ENCODE results near the gene EIF1.

GRCh38 chr17:41691031-41691777 is 2.5 kb downstream of the EIF1 start:
- no peak for TF ChIP-seq CTCF (IDR thresholded peaks at IDR 0.05)
- no peak for TF ChIP-seq FOXJ3 (CRISPR knock-in tag; IDR thresholded peaks at IDR 0.05; ENCODE audit: borderline replicate concordance)
- no peak for TF ChIP-seq E2F1 (CRISPR knock-in tag; IDR thresholded peaks at IDR 0.05)
- no peak for TF ChIP-seq ZSCAN18 (CRISPR knock-in tag; IDR thresholded peaks at IDR 0.05)
- no peak for TF ChIP-seq NFYB (CRISPR knock-in tag; conservative IDR thresholded peaks at IDR 0.05; ENCODE audit: low read depth)
- TF ChIP-seq JUN (CRISPR knock-in tag; IDR thresholded peaks at IDR 0.05), result no peak
- TF ChIP-seq TEAD4 (CRISPR knock-in tag; IDR thresholded peaks at IDR 0.05), result no peak

All from WTC11 (cell line).